HCT116 (cell line): ENCODE measurements around the gene PPDPF. TPM values are rescaled to one million over a fixed set of nuclear protein-coding genes. Genes with fewer than 3 reads are reported as not detected.
"Not testable (repeated sequence)": the region's sequence is repeated elsewhere in the genome, so short reads cannot be mapped to it uniquely, and the experiment has no call there.

ENCODE experiments used
- ATAC-seq: fragments of 200-7000 bp; cut with Tn5 transposase; 2 replicates; pipeline ENCODE4 v1.9.1; 2020; ENCODE audit warnings: mild to moderate bottlenecking, moderate library complexity
- BruUV-seq: library from RNA; stranded (reverse); fragments of 400-500 nt; replicated peaks from 2 replicates; lab custom pipeline; 2021; lab: Mats Ljungman, UMichigan
- CTCF ChIA-PET: fragments of 300-600 bp; sonication (Branson Sonifier 250); formaldehyde crosslinking; loops from one replicate; lab custom pipeline; 2021; ENCODE audit warnings: antibody characterized with exemption; lab: Charles Lee
- POLR2A ChIA-PET: fragments of 300-600, 350-600 bp; sonication (Branson Sonifier 250); formaldehyde crosslinking; loops from one replicate; lab custom pipeline; 2021; ENCODE audit warnings: antibody characterized with exemption; lab: Charles Lee
- RAD21 ChIA-PET, 2 experiments: fragments of 300-600 bp; sonication (Branson Sonifier 250); formaldehyde crosslinking; loops; one replicate each; lab custom pipeline; 2023; ENCODE audit warnings: low total read pairs in 2 of 2; ENCODE audit not compliant: uncharacterized antibody in 2 of 2, unreplicated experiment in 2 of 2, low non-redundant PET in 1 of 2; lab: Charles Lee
- DNase-seq: peaks from one replicate; pipeline ENCODE4 v3.0.0-alpha.2; 2010; ENCODE audit warnings: low read depth, low spot score
- H2AFZ ChIP-seq: fragments of 200-600 bp; shearing (Covaris generic), sonication (generic); 2 replicates; pipeline ENCODE4 v1.6.1; 2017; ENCODE audit warnings: low read depth, mixed run types, mixed read lengths, antibody characterized with exemption, low read length; ENCODE audit not compliant: poor library complexity, severe bottlenecking
- H3K27ac ChIP-seq: 2 replicates; pipeline ENCODE4 v1.5.1; 2012; ENCODE audit warnings: low read depth, low read length
- H3K27me3 ChIP-seq: fragments of 200-600 bp; sonication (generic); 2 replicates; pipeline ENCODE4 v1.6.1; 2016; ENCODE audit warnings: mixed run types, low read length, mixed read lengths; ENCODE audit not compliant: insufficient read depth
- H3K36me3 ChIP-seq, 2 experiments: fragments of 200-500 bp in 1 of 2; fragments of 200-600 bp in 1 of 2; sonication (Bioruptor generic) in 1 of 2; sonication (generic) in 1 of 2; 2 replicates each; pipeline versions ENCODE4 v1.5.1 to v1.6.1; 2014 to 2016; ENCODE audit warnings: low read length in 2 of 2, inconsistent platforms in 1 of 2, mixed read lengths in 1 of 2, mixed run types in 1 of 2; ENCODE audit not compliant: insufficient read depth in 2 of 2, control insufficient read depth in 1 of 2
- H3K4me1 ChIP-seq, 2 experiments: fragments of 200-600 bp in 1 of 2; sonication (generic) in 1 of 2; 2 replicates each; pipeline versions ENCODE4 v1.5.1 to v1.6.1; 2012 to 2017; ENCODE audit warnings: low read length in 2 of 2, inconsistent platforms in 1 of 2, mild to moderate bottlenecking in 1 of 2, mixed read lengths in 1 of 2, mixed run types in 1 of 2, moderate library complexity in 1 of 2; ENCODE audit not compliant: insufficient read depth in 2 of 2, control insufficient read depth in 1 of 2
- H3K4me2 ChIP-seq: fragments of 200-600 bp; sonication (generic); 2 replicates; pipeline ENCODE4 v1.6.1; 2017; ENCODE audit warnings: mixed run types, low read length, mixed read lengths
- H3K4me3 ChIP-seq, 2 experiments: fragments of 200-600 bp in 1 of 2; sonication (generic) in 1 of 2; replicated peaks in 1 of 2; 2 replicates each; pipeline ENCODE4 v1.5.1; 2011 to 2016; ENCODE audit warnings: low read length in 2 of 2, control low read depth in 1 of 2, low read depth in 1 of 2, mild to moderate bottlenecking in 1 of 2, mixed read lengths in 1 of 2, mixed run types in 1 of 2
- H3K79me2 ChIP-seq: fragments of 200-600 bp; sonication (generic); 2 replicates; pipeline ENCODE4 v1.6.1; 2017; ENCODE audit warnings: mild to moderate bottlenecking, mixed run types, low read length, moderate library complexity, mixed read lengths; ENCODE audit not compliant: insufficient read depth
- H3K9ac ChIP-seq: fragments of 200-600 bp; sonication (generic); 2 replicates; pipeline ENCODE4 v1.6.1; 2016; ENCODE audit warnings: low read length, mixed read lengths
- H3K9me2 ChIP-seq: fragments of 200-600 bp; sonication (generic), shearing (Covaris generic); 2 replicates; pipeline ENCODE4 v1.6.1; 2017; ENCODE audit warnings: mixed run types, mild to moderate bottlenecking, moderate library complexity; ENCODE audit not compliant: insufficient read depth
- H3K9me3 ChIP-seq, 2 experiments: fragments of 200-500 bp in 1 of 2; fragments of 200-600 bp in 1 of 2; sonication (Bioruptor generic) in 1 of 2; sonication (generic) in 1 of 2; 2 replicates each; pipeline ENCODE4 v1.6.1; 2014 to 2017; ENCODE audit warnings: low read length in 2 of 2, mixed read lengths in 2 of 2, inconsistent platforms in 1 of 2, low read depth in 1 of 2, mild to moderate bottlenecking in 1 of 2, mixed run types in 1 of 2, moderate library complexity in 1 of 2; ENCODE audit not compliant: control insufficient read depth in 1 of 2, insufficient read depth in 1 of 2
- H4K20me1 ChIP-seq: fragments of 200-600 bp; sonication (generic), shearing (Covaris generic); 2 replicates; pipeline ENCODE4 v1.6.1; 2017; ENCODE audit warnings: mixed run types, mild to moderate bottlenecking, moderate library complexity; ENCODE audit not compliant: insufficient read depth
- CBX3 ChIP-seq: IDR thresholded peaks from 2 replicates; pipeline ENCODE4 v1.6.1; 2012; ENCODE audit warnings: low read depth
- CEBPB ChIP-seq: IDR thresholded peaks from 2 replicates; pipeline ENCODE4 v1.6.1; 2012; ENCODE audit warnings: low read depth
- EGR1 ChIP-seq: IDR thresholded peaks from 2 replicates; pipeline ENCODE4 v1.6.1; 2012; ENCODE audit warnings: low read depth
- ELF1 ChIP-seq: IDR thresholded peaks from 2 replicates; pipeline ENCODE4 v1.6.1; 2012; ENCODE audit warnings: low read depth, borderline replicate concordance
- EZH2 ChIP-seq: fragments of 200-600 bp; sonication (generic); IDR thresholded peaks from 2 replicates; pipeline ENCODE4 v1.6.1; 2017; ENCODE audit warnings: antibody characterized with exemption, mixed run types
- EZH2phosphoT487 ChIP-seq: fragments of 200-600 bp; IDR thresholded peaks from 2 replicates; pipeline ENCODE4 v1.6.1; 2018; ENCODE audit warnings: antibody characterized with exemption, borderline replicate concordance
- FOSL1 ChIP-seq: IDR thresholded peaks from 2 replicates; pipeline ENCODE4 v1.6.1; 2012; ENCODE audit warnings: low read depth
- JUND ChIP-seq: IDR thresholded peaks from 2 replicates; pipeline ENCODE4 v1.6.1; 2012
- POLR2A ChIP-seq: IDR thresholded peaks from 2 replicates; pipeline ENCODE4 v1.7.0; 2011; ENCODE audit warnings: borderline replicate concordance; ENCODE audit not compliant: insufficient read depth, insufficient read length; ENCODE audit errors: extremely low read depth
- RAD21 ChIP-seq: IDR thresholded peaks from 2 replicates; pipeline ENCODE4 v1.6.1; 2012; ENCODE audit warnings: low read depth, mild to moderate bottlenecking
- SIN3A ChIP-seq: IDR thresholded peaks from 2 replicates; pipeline ENCODE4 v1.6.1; 2012; ENCODE audit warnings: low read depth
- SP1 ChIP-seq: IDR thresholded peaks from 2 replicates; pipeline ENCODE4 v1.6.1; 2012; ENCODE audit warnings: low read depth
- TCF7L2 ChIP-seq: IDR thresholded peaks from 2 replicates; pipeline ENCODE4 v1.7.0; 2011; ENCODE audit warnings: borderline replicate concordance, inconsistent platforms; ENCODE audit not compliant: insufficient read depth, insufficient read length; ENCODE audit errors: extremely low read depth
- YY1 ChIP-seq: IDR thresholded peaks from 2 replicates; pipeline ENCODE4 v1.6.1; 2011; ENCODE audit warnings: low read length, low read depth, moderate library complexity, mild to moderate bottlenecking; ENCODE audit not compliant: insufficient replicate concordance; ENCODE audit errors: extremely low read depth
- intact Hi-C: fragments of 100-400 bp; cut with micrococcal nuclease; formaldehyde crosslinking; loops from 2 replicates; pipeline ENCODE4 v1.10.0; 2022
- total RNA-seq: library from RNA; stranded (reverse); gene quantifications from one replicate; pipeline ENCODE4 v1.2.1, GENCODE V29; 2021; ENCODE audit not compliant: unreplicated experiment
- TF ChIP-seq, protein P1 (sequence below): IDR thresholded peaks from 2 replicates; pipeline ENCODE4 v1.6.1; 2011; ENCODE audit warnings: mild to moderate bottlenecking, low read length, moderate library complexity; ENCODE audit not compliant: insufficient replicate concordance; ENCODE audit errors: extremely low read depth

Gene PPDPF
- total RNA-seq, 1 experiment from 2014 or later, result 346 TPM

DNA sequence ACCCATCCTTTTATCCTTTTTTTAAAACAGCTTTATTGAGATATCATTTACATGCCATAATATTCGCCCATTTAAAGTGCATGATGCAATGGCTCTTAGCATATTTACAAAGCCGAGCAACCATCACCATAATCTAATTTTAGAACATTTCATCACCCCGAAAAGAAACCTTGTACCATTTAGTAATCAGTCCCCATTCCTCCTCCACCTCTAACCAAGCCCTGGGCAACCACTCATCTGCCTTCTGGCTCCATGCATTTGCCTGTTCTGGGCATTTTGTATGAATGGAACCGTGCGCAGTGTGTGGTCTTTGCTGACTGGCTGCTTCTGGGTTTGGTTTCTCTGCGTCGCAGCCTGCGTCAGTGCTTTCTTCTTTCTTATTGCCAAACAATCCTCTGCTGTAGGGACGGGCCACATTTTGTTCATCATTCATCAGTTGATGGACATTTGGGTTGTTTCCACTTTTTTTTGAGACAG is 11.4 kb upstream of the PPDPF start:
- TF ChIP-seq EZH2, result no peak
- TF ChIP-seq FOSL1, result no peak
- TF ChIP-seq JUND, result no peak
- no peak for TF ChIP-seq EZH2phosphoT487
- no peak for TF ChIP-seq CEBPB
- TF ChIP-seq CBX3, result no peak
- TF ChIP-seq SP1, result no peak
- no peak for TF ChIP-seq TCF7L2
- TF ChIP-seq SIN3A, result no peak
- TF ChIP-seq EGR1, result no peak
- CTCF ChIA-PET, result no interaction called here
- Histone ChIP-seq H3K4me1 (no peaks in the 10 kb centered on the region), H3K9me2 (no peaks in the 10 kb centered on the region), H3K27me3 (peaks cover 7% of the 10 kb centered on the region; the same call in 1 of the 2 replicates), H2AFZ (no peak overlapping the region), H3K9me3 (no peaks in the 10 kb centered on the region; a peak in 1 of 4 replicates), H3K4me2 (no peak overlapping the region), H3K27ac (no peak overlapping the region), H3K9ac (no peak overlapping the region), H3K79me2 (no peaks in the 10 kb centered on the region), H4K20me1 (no peaks in the 10 kb centered on the region), H3K36me3 (no peaks in the 10 kb centered on the region), H3K4me3 (no peak overlapping the region)
- POLR2A ChIA-PET, result no interaction called here
- DNase-seq, result no peak
- BruUV-seq, result no TSS peak
- RAD21 ChIA-PET, result no interaction called here
- ATAC-seq, result no peak
- intact Hi-C loops, result no loop called here

DNA sequence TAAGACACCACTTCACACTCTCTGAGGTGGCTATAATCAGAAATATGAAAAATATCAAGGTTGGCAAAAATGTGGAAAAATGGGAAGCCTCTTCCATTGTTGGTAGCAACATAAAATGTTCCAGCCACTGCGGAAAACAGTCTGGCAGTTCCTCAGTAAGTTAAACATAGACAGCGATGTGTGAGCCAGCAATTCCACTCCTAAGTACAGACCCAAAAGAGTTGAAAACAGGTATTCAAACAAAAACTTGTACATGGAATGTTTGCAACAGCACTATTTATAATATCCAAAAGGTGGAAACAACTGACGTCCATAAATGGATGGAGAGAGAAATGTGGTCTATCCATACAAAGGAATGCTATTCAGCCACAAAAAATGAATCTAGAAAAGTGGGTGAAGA is 7.4 kb upstream of the PPDPF start:
- Histone ChIP-seq H3K36me3 (no peaks in the 10 kb centered on the region), H3K4me2 (no peak overlapping the region), H2AFZ (no peak overlapping the region), H3K9me3 (no peaks in the 10 kb centered on the region), H3K9me2 (no peaks in the 10 kb centered on the region), H3K79me2 (no peaks in the 10 kb centered on the region), H3K27me3 (peaks cover 7% of the 10 kb centered on the region; the same call in 1 of the 2 replicates), H3K27ac (no peak overlapping the region), H3K4me1 (no peaks in the 10 kb centered on the region), H3K9ac (no peak overlapping the region), H3K4me3 (no peak overlapping the region), H4K20me1 (no peaks in the 10 kb centered on the region)
- DNase-seq (no peak), ATAC-seq (no peak)
- ChIA-PET CTCF (no interaction called here), POLR2A (no interaction called here), RAD21 (no interaction called here)
- intact Hi-C loops, result no loop called here
- TF ChIP-seq ELF1, result no peak
- TF ChIP-seq RAD21, result no peak
- no peak for TF ChIP-seq POLR2A
- TF ChIP-seq SIN3A, result no peak
- TF ChIP-seq TCF7L2, result no peak
- TF ChIP-seq CBX3, result no peak
- TF ChIP-seq, protein P1, sequence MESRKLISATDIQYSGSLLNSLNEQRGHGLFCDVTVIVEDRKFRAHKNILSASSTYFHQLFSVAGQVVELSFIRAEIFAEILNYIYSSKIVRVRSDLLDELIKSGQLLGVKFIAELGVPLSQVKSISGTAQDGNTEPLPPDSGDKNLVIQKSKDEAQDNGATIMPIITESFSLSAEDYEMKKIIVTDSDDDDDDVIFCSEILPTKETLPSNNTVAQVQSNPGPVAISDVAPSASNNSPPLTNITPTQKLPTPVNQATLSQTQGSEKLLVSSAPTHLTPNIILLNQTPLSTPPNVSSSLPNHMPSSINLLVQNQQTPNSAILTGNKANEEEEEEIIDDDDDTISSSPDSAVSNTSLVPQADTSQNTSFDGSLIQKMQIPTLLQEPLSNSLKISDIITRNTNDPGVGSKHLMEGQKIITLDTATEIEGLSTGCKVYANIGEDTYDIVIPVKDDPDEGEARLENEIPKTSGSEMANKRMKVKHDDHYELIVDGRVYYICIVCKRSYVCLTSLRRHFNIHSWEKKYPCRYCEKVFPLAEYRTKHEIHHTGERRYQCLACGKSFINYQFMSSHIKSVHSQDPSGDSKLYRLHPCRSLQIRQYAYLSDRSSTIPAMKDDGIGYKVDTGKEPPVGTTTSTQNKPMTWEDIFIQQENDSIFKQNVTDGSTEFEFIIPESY, result no peak
- no peak for TF ChIP-seq YY1
- no TSS peak for BruUV-seq

DNA sequence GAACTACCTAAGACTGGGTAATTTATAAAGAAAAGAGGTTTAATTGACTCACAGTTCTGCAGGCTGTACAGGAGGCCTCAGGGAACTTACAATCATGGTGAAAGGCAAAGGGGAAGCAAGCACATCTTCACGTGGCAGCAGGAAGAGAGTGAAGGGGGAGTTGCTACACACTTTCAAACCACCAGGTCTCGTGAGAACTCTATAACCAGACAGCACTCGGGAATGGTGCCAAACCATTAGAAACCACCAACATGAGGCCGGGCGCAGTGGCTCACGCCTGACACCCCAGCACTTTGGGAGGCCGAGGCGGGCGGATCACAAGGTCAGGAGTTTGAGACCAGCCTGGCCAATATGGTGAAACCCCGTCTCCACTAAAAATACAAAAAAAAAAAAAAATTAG is 6.0 kb upstream of the PPDPF start:
- intact Hi-C loops, POLR2A ChIA-PET, BruUV-seq: not testable (repeated sequence)

More for the DNA sequence above, 6.0 kb upstream of the PPDPF start:
- ATAC-seq, H3K36me3 ChIP-seq, H4K20me1 ChIP-seq, H3K4me1 ChIP-seq, DNase-seq, H3K4me3 ChIP-seq, H2AFZ ChIP-seq, H3K4me2 ChIP-seq, CTCF ChIA-PET, H3K9me3 ChIP-seq, H3K79me2 ChIP-seq, H3K27ac ChIP-seq, RAD21 ChIA-PET, H3K27me3 ChIP-seq, H3K9me2 ChIP-seq, H3K9ac ChIP-seq: not testable (repeated sequence)
